SK-N-DZ (cell line): ENCODE results near the gene ZNF516.

Experiments
- DNase-seq: peaks from one replicate; pipeline ENCODE4 v3.0.0-alpha.2; 2015; ENCODE audit warnings: low spot score

Gene ZNF516

DNA sequence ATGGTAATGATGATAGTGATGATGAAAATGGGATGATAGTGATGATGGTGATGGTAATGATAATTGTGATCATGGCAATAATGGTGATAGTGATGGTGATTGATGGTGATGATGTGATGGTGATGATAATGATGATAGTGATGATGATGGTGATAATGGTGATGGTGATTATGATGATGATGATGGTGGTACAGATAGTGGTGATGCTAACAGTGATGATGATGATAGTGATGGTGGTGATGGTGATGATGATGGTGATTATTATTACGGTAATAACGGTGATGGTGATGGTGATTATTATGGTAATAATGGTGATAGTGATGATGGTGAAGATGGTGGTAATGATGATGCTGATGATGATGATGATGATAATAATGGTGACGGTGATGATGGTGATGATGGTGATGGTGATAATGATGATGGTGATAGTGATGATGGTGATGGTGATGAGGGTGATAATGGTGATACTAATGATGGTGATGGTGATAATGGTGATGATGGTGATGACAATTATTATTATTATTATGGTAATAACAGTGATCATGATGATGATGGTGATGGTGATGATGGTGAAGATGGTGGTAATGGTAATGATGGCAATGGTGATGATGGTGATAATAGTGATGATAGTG, 151.0 kb downstream of the ZNF516 start:
- no peak for DNase-seq

- DNase-seq = no peak
Measured at GRCh38 chr18:76340410-76340809, 154.6 kb downstream of the ZNF516 start.

- DNase-seq = no peak
Measured at GRCh38 chr18:76339246-76339620, 155.8 kb downstream of the ZNF516 start.

DNA sequence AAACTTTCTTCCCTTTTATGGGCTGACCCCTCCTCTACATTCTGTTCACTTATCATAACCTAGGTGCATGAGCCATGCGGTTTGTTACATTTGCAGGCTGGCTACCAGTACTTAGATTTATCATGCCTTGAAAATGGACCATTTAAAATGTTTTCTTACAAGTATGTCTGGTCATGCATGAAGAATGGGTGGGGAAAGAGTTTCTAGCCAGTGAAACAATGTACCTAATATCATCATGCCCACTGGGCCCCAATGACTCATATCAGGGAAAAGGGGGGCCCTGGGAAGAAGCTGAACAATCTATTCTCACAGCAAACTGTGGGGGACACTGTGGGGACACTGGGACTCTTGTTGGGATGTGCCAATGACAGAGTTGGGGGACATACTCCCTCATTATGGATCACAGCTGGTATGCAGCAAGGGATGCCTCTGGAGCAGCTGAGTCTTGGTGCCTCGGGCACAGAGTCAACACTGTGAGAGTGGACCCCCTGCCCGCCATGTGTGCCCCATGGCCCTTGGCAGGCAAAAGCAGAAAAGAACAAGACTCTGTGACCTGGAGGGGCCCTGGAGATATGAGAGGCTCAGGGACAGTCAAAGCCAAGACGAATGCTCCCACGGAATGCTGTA, 156.3 kb downstream of the ZNF516 start:
- no peak for DNase-seq

GRCh38 chr18:76338088-76338487, 157.0 kb downstream of the ZNF516 start:
- DNase-seq = no peak

- DNase-seq = no peak
Measured at GRCh38 chr18:76335859-76336640, 159.0 kb downstream of the ZNF516 start.

DNA sequence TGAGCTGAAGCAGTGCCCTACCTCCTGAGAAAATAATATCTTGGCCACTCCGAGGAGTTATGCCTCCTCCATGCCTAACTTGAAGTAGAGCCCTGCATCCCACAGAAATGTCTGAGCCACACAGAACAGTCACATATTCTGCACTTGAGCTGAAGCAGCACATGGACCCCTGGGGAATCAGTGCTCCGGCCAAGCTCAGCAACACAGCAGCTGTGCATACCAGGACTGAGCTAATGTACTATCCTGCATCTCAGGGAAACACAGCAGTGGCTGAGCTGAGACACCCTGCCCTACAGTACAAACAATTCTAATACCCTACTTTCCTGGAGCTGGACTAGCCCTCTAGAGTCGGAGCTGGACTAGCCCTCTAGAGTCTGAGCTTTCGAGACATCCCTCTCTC, 166.9 kb downstream of the ZNF516 start:
- DNase-seq = no peak

DNA sequence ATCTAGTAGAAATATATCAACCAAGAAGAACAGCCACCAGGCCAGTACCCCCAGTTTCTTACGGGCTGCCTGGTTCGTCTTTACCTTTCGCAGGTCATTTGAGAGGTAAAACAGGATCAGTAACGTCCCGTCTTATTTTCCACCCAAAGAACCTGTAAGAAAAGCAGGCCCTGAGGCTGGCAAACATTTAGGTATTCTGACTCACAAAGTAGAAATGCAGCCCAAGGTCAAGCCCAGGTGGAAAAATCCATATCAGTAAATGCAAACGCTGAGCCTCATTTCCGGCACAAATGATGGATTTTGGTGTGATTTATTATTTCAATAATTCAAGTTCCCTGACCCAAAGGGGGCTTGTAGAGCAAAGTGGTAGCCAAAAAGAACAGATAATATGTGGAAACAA, 171.2 kb downstream of the ZNF516 start:
- no peak for DNase-seq

DNA sequence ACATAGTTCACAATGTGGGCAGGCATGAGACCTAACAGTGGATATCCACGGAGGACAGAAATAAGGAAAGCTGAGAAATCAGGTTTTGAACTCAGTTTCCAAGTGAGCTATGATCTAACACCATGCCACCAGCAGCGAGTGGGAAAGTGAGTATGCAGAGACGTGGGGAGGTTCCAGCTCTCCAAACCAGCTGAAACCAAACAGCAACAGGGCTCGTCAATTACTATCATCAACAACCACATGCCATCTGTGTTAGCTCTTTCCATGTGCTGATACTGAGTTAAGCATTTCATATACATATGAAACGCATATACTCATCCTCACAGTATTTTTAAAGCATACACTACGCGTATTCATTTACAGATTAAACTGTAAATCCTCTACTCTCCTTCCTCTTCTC, 172.4 kb downstream of the ZNF516 start:
- DNase-seq = no peak

DNA sequence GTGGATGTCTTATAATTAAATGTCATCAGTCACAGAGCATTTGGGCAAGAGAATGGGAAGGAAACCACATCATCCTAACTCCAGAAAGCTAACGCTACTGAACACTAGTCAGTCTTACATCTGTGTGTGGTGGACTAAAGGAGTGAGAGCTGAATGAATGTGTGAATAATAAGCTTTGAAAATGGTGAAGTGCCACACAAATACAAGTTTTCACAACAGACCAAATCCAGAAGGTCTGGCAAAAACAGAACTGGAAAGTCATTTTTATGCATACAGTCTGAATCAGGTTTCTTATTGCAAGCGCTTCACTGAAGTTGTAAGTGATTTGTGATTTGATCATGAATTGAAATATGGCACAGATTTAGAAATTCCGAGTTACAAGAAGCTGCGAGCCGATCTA, 175.7 kb downstream of the ZNF516 start:
- no peak for DNase-seq

GRCh38 chr18:76318607-76319006, 176.4 kb downstream of the ZNF516 start:
- DNase-seq = no peak

- no peak for DNase-seq
Measured at GRCh38 chr18:76317136-76317535, 177.9 kb downstream of the ZNF516 start.

- DNase-seq = no peak
Measured at GRCh38 chr18:76315722-76316230, 179.3 kb downstream of the ZNF516 start.

DNA sequence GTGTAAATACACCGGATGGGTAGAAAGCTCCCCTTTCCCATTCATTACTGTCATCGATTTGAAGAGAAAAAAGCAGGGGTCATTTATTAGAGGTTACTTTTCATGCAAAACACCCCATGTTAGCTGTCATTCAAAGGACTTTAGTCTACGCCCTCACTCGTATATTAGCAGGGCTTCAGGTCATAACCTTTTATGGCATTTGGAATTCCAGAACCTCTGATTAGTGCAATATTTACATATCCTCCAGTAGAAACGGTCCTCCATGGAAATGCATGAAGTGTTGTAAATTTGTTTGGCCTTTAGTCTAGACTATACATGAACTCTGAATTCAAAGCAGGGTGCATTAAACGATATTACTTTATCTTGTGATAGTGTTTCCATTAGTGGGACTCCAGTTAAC, 180.5 kb downstream of the ZNF516 start:
- no peak for DNase-seq

DNA sequence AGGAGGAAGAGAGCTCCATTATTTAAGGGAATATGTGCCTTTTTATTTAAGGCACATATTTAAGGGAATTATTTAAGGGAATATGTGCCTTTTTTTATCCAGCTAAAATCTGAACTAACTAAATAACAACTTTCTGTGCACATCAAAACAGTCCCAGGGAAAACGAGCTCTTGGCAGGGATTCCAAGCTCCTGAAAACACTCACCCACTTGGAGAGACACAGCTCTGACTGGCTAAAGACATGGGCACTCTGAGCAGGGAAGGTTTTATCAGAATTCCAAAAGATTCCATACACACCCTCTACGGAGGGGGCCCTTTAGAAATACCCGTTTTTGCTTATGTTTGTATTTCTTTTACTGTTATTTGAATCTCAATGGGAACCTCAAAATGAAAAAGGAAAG, 181.0 kb downstream of the ZNF516 start:
- DNase-seq = no peak
